Measurements from ENCODE around the gene ZNF280D.
"Not testable (repeated sequence)": the region's sequence is repeated elsewhere in the genome, so short reads cannot be mapped to it uniquely, and the experiment has no call there.

Gene ZNF280D

GRCh38 chr15:56718560-56718959 lies 14.7 kb downstream of the ZNF280D start:
- H3K4me3 ChIP-seq (ENCODE audit: low read depth, low read length): no peak overlapping the region

- no peak overlapping the region for H3K4me3 ChIP-seq (ENCODE audit: low read depth, low read length)
Measured at GRCh38 chr15:56716334-56716733, 17.0 kb downstream of the ZNF280D start.

DNA sequence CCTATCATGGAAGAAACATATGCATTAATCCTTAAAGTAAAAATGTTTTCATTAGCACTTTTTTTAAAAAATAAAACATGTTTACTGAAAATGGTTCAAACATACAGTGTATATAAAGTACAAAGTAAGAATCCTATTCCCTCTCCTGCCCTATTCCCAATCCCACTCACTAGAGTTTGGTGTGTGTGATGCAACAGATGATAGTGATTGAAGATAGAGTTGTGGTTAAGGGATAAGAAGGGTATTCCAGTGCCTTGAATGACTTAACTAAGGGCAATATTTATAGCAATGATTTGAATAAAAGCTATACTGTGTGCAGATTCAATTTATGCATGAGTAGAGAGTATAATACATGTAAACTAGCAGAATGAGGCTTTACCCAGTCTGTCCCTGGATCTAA lies 18.1 kb downstream of the ZNF280D start:
- H3K4me3 ChIP-seq (ENCODE audit: low read depth, low read length): no peak overlapping the region

DNA sequence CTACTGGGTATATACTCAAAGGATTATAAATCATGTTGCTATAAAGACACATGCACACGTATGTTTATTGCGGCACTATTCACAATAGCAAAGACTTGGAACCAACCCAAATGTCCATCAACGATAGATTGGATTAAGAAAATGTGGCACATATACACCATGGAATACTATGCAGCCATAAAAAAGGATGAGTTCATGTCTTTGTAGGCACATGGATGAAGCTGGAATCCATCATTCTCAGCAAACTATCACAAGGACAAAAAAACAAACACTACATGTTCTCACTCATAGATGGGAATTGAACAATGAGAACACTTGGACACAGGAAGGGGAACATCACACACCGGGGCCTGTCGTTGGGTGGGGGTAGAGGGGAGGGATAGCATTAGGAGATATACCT lies 23.8 kb downstream of the ZNF280D start:
- not testable (repeated sequence) for H3K4me3 ChIP-seq (ENCODE audit: low read depth, low read length)

GRCh38 chr15:56699743-56700142 lies 33.6 kb downstream of the ZNF280D start:
- no peak overlapping the region for H3K4me3 ChIP-seq (ENCODE audit: low read depth, low read length)

GRCh38 chr15:56698270-56698669 lies 35.0 kb downstream of the ZNF280D start:
- no peak overlapping the region for H3K4me3 ChIP-seq (ENCODE audit: low read depth, low read length)

GRCh38 chr15:56693761-56694160 lies 39.5 kb downstream of the ZNF280D start:
- no peak overlapping the region for H3K4me3 ChIP-seq (ENCODE audit: low read depth, low read length)

DNA sequence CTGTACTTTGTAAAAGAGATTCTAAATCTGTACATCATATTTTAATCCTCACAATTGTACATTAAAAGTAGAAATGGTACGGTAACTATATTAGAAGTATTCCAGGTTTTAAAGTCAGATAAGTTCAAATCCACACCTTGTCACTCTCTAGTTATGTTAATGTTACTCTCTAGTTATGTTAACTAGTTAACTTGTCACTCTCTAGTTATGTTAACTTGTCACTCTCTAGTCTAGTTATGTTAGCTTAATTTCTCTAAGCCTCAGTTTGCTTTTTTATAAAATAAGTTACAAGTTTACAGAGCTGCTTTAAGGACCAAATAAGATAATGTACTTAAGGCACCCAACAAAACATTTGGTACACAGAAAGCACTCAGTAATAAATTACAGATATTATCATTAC lies 42.6 kb downstream of the ZNF280D start:
- no peak overlapping the region for H3K4me3 ChIP-seq (ENCODE audit: low read depth, low read length)

GRCh38 chr15:56683908-56684307 lies 49.4 kb downstream of the ZNF280D start:
- H3K4me3 ChIP-seq (ENCODE audit: low read depth, low read length): no peak overlapping the region

DNA sequence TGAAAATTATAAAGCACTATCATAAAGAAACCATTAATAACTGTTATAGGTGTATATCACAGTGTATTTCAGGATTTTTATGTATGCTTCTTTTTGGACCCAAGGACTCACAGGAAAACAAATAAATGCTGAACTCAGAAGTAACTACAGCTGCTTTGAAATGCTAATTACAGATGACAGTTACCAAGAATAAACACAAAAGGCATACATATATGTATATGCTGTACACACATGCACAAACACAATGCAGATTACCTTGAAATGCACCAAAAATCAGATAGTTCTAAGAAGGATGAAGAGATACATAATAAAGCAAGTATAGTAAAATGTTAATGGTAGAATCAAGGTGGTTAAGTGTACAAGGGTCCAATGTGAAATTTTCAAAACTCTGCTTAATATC lies 52.2 kb downstream of the ZNF280D start:
- H3K4me3 ChIP-seq (ENCODE audit: low read depth, low read length): no peak overlapping the region

DNA sequence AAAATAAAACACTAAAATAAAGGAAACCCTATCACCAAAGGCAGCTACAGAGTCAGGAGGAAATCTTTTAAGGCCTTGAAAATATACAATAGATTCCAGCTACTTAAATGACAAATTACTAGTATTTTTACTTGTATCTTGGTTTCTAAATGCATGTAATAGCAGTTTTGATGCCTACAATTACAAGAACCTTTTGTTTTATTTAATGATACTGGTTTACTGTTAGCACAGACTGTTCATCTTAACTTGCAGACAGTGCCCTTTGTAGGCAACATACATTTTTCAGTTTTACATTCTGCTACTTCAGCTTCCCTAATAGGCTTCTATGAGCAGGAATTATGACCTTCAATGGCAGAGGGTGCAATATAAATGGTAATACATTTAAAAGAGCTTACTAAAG lies 54.1 kb downstream of the ZNF280D start:
- no peak overlapping the region for H3K4me3 ChIP-seq (ENCODE audit: low read depth, low read length)

DNA sequence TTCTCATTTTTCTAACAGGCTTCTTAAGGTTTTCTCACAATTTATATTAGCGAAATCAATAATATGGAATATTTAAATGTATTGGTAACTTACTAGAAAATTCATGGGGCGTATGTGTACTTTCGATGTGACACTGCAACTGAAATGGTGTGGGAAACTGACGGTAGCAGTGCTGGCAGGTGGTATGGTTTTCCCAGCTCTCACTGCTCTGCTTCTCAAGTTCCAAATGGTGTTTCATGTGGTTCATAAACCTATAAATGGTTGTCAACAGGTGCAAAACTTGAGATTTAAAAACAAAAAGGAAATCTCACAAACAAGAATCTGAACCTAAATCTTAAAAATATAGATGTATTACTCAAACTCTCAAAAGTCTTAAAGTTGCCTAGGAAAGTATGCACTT lies 54.7 kb downstream of the ZNF280D start:
- no peak overlapping the region for H3K4me3 ChIP-seq (ENCODE audit: low read depth, low read length)

GRCh38 chr15:56677271-56677670 lies 56.0 kb downstream of the ZNF280D start:
- H3K4me3 ChIP-seq (ENCODE audit: low read depth, low read length): no peak overlapping the region

DNA sequence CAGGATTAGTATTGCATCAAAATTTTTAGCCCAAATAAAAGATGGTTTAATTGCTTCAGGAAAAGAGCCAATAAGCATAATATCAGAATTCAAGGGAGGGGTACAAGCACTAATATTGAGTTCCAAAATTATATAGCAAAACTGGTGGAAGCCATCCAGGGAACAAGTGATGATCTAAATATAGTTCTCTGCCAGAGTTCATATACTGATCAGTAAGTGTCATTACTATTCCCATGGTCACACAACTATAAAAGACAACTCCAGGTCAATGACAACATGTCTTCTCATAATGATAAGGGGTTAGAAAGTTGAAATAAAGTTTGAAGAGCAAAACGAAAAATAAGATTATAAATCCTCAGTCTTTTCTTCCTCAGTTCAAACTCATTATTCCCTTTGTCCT lies 57.4 kb downstream of the ZNF280D start:
- H3K4me3 ChIP-seq (ENCODE audit: low read depth, low read length): no peak overlapping the region

DNA sequence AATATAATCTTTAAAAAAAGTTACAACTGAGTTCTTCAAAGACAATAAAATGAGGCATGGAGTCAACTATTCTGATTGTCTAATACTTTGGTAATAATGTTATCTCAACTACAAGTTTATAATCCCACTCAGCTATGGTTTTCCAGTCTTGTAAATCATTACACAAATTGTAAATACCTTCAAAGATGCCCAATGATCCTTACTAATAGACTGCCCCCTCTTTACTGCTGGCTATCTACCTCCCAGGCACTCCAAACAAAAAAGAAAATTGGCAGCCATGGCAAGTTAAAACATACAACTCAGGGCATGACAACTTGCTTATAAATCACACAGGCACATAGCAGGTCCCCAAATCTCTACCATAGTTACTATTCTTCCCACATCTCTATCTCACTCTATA lies 58.5 kb downstream of the ZNF280D start:
- no peak overlapping the region for H3K4me3 ChIP-seq (ENCODE audit: low read depth, low read length)

- no peak overlapping the region for H3K4me3 ChIP-seq (ENCODE audit: low read depth, low read length)
Measured at GRCh38 chr15:56672721-56673120, 60.6 kb downstream of the ZNF280D start.

GRCh38 chr15:56667517-56667916 lies 65.8 kb downstream of the ZNF280D start:
- H3K4me3 ChIP-seq (ENCODE audit: low read depth, low read length): no peak overlapping the region

DNA sequence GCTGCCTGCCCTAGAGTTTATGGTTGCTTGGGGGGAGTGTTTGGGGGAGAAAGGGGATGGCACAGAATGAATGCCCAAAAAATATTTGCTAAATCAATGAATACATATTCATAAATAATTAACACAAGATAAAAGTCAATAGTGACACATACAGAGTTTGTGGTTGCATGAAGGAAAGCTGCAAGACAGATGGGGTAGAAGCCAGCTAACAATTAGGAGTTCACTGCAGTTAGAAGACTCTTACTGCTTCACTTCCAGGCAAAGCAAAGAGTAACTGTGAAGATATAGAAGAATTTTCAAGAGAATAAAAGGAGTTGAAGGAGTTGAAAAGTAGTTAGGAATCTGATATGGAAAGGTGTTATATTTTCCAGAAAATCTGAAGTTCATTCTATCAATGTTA lies 72.4 kb downstream of the ZNF280D start:
- H3K4me3 ChIP-seq (ENCODE audit: low read depth, low read length): no peak overlapping the region

- no peak overlapping the region for H3K4me3 ChIP-seq (ENCODE audit: low read depth, low read length)
Measured at GRCh38 chr15:56659197-56659596, 74.1 kb downstream of the ZNF280D start.

DNA sequence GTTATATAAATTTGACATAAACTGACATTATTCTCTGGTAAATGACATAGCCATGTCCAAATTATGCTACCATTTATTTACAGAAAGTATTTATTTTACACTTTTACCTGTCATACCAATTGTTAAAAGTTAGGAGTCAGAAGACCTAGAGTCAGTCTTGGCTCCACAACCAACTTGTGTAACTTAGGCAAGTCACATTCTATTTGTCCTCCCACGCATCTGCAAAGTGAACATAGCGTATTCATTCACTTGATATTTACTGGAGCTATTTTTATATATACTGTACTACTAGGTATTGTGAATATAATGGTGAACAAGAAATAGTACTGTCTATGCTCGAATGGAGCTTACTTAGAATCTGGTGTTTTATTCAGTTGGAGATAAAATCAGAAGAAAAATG lies 78.7 kb downstream of the ZNF280D start:
- H3K4me3 ChIP-seq (ENCODE audit: low read depth, low read length): no peak overlapping the region

DNA sequence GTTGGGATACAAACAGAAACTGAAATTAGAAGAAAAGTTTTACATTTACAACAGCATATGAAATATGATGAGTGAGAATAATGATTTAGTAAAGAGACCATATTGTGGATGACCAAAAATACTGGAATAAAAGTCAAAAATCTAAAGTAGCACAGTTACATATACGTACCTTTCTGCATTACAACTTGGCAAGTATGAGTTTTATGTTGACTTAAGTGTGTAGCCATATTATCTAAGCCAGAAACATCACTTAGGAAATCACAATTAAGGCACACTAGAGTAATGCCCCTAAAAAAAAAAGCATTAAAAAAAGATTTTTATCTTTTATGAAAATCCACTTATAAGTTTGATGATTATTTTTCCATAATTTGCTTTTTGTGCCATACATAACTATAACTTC lies 79.1 kb downstream of the ZNF280D start:
- H3K4me3 ChIP-seq (ENCODE audit: low read depth, low read length): no peak overlapping the region

DNA sequence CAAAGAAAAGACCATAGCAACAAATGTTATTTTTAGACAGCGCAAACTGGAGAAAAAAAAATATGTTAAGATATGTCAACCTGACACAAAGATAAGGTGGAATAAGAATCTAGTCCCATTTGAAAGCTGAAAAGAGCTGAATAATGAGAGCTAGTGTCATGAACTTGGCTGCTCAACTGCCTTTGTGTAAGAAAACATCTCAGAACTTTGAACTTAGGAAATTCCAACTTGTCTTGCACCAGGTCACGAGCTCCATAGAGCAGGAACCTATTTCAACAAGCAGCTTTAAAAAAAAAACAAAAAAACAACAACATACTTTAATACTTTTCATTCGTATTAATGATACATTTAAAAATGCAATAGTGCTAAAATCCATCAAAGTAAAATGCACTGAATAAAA lies 79.5 kb downstream of the ZNF280D start:
- no peak overlapping the region for H3K4me3 ChIP-seq (ENCODE audit: low read depth, low read length)

DNA sequence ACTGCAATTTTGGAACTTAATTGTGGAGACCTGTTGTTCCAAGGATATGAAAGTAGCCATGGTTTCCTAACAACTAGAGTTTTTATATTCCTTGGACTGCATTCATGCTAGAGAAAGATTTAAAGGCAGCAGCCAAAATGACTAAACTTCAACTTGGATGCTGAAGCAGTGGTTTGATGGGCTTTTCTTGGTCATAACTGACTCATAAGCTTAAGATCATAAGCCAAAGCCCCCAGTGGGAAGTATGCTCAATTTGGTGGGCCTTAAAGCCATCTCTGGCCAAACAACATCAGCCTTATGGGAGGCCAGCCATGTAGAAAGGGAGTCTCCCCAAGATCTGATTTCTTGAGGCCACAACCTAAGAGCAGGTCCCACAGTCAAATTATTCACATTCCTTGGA lies 80.2 kb downstream of the ZNF280D start:
- no peak overlapping the region for H3K4me3 ChIP-seq (ENCODE audit: low read depth, low read length)

- no peak overlapping the region for H3K4me3 ChIP-seq (ENCODE audit: low read depth, low read length)
Measured at GRCh38 chr15:56648311-56648710, 85.0 kb downstream of the ZNF280D start.

All from iPS-11a (cell line).